ENCODE data around the gene MRPL54.

MRPL54 gene

GRCh38 chr19:3798137-3798536 is 35.7 kb downstream of the MRPL54 start:
- peaks cover 12% of the 10 kb centered on the region for H3K4me1 ChIP-seq (ENCODE audit: control insufficient read depth, insufficient read depth, low read length, poor library complexity, severe bottlenecking)
- H3K9me3 ChIP-seq (ENCODE audit: control insufficient read depth, low read length), result no peaks in the 10 kb centered on the region
- no peaks in the 10 kb centered on the region for H3K27me3 ChIP-seq (replicated peaks; ENCODE audit: control insufficient read depth, insufficient read depth, low read length, poor library complexity, severe bottlenecking)
- peak in 1 of 3 donors; percentile 28 for DNase-seq
- H3K36me3 ChIP-seq (ENCODE audit: control insufficient read depth, insufficient read depth, low read length), result no peaks in the 10 kb centered on the region
- H3K27ac ChIP-seq (ENCODE audit: insufficient read depth, low read length, poor library complexity, severe bottlenecking), result no peak overlapping the region
- no peak overlapping the region for H3K4me3 ChIP-seq (ENCODE audit: insufficient read depth, low read depth, low read length, poor library complexity, severe bottlenecking)

- H3K4me3 ChIP-seq (ENCODE audit: insufficient read depth, low read depth, low read length, poor library complexity, severe bottlenecking), result peak overlapping the region; percentile 37
- peaks cover 12% of the 10 kb centered on the region for H3K4me1 ChIP-seq (ENCODE audit: control insufficient read depth, insufficient read depth, low read length, poor library complexity, severe bottlenecking)
- no peaks in the 10 kb centered on the region for H3K36me3 ChIP-seq (ENCODE audit: control insufficient read depth, insufficient read depth, low read length)
- H3K27ac ChIP-seq (ENCODE audit: insufficient read depth, low read length, poor library complexity, severe bottlenecking), result no peak overlapping the region
- no peaks in the 10 kb centered on the region for H3K9me3 ChIP-seq (ENCODE audit: control insufficient read depth, low read length)
- H3K27me3 ChIP-seq (replicated peaks; ENCODE audit: control insufficient read depth, insufficient read depth, low read length, poor library complexity, severe bottlenecking), result no peaks in the 10 kb centered on the region
- no peak for DNase-seq
These were observed 38.5 kb downstream of the MRPL54 start for GRCh38 chr19:3800996-3801395.

- Histone ChIP-seq H3K4me1 (ENCODE audit: control insufficient read depth, insufficient read depth, low read length, poor library complexity, severe bottlenecking) (peaks cover 12% of the 10 kb centered on the region), H3K27ac (ENCODE audit: insufficient read depth, low read length, poor library complexity, severe bottlenecking) (no peak overlapping the region), H3K36me3 (ENCODE audit: control insufficient read depth, insufficient read depth, low read length) (no peaks in the 10 kb centered on the region), H3K27me3 (replicated peaks; ENCODE audit: control insufficient read depth, insufficient read depth, low read length, poor library complexity, severe bottlenecking) (no peaks in the 10 kb centered on the region), H3K4me3 (ENCODE audit: insufficient read depth, low read depth, low read length, poor library complexity, severe bottlenecking) (peak overlapping the region; percentile 37), H3K9me3 (ENCODE audit: control insufficient read depth, low read length) (no peaks in the 10 kb centered on the region)
- peak; percentile 37 to 45 (median 42) for DNase-seq
These were observed 39.1 kb downstream of the MRPL54 start for GRCh38 chr19:3801412-3802096.

- Histone ChIP-seq H3K9me3 (ENCODE audit: control insufficient read depth, low read length) (no peaks in the 10 kb centered on the region), H3K4me3 (ENCODE audit: insufficient read depth, low read depth, low read length, poor library complexity, severe bottlenecking) (no peak overlapping the region), H3K27me3 (replicated peaks; ENCODE audit: control insufficient read depth, insufficient read depth, low read length, poor library complexity, severe bottlenecking) (no peaks in the 10 kb centered on the region), H3K36me3 (ENCODE audit: control insufficient read depth, insufficient read depth, low read length) (no peaks in the 10 kb centered on the region), H3K4me1 (ENCODE audit: control insufficient read depth, insufficient read depth, low read length, poor library complexity, severe bottlenecking) (peaks cover 12% of the 10 kb centered on the region), H3K27ac (ENCODE audit: insufficient read depth, low read length, poor library complexity, severe bottlenecking) (no peak overlapping the region)
- DNase-seq, result no peak
These were observed 40.8 kb downstream of the MRPL54 start for GRCh38 chr19:3803114-3803888.

GRCh38 chr19:3803986-3804385 is 41.5 kb downstream of the MRPL54 start:
- H3K27ac ChIP-seq (ENCODE audit: insufficient read depth, low read length, poor library complexity, severe bottlenecking), result no peak overlapping the region
- H3K4me1 ChIP-seq (ENCODE audit: control insufficient read depth, insufficient read depth, low read length, poor library complexity, severe bottlenecking), result peaks cover 12% of the 10 kb centered on the region
- H3K36me3 ChIP-seq (ENCODE audit: control insufficient read depth, insufficient read depth, low read length), result no peaks in the 10 kb centered on the region
- H3K27me3 ChIP-seq (replicated peaks; ENCODE audit: control insufficient read depth, insufficient read depth, low read length, poor library complexity, severe bottlenecking), result no peaks in the 10 kb centered on the region
- no peak for DNase-seq
- no peaks in the 10 kb centered on the region for H3K9me3 ChIP-seq (ENCODE audit: control insufficient read depth, low read length)
- no peak overlapping the region for H3K4me3 ChIP-seq (ENCODE audit: insufficient read depth, low read depth, low read length, poor library complexity, severe bottlenecking)

- Histone ChIP-seq H3K36me3 (ENCODE audit: control insufficient read depth, insufficient read depth, low read length) (no peaks in the 10 kb centered on the region), H3K9me3 (ENCODE audit: control insufficient read depth, low read length) (no peaks in the 10 kb centered on the region), H3K4me3 (ENCODE audit: insufficient read depth, low read depth, low read length, poor library complexity, severe bottlenecking) (no peak overlapping the region), H3K27me3 (replicated peaks; ENCODE audit: control insufficient read depth, insufficient read depth, low read length, poor library complexity, severe bottlenecking) (no peaks in the 10 kb centered on the region), H3K27ac (ENCODE audit: insufficient read depth, low read length, poor library complexity, severe bottlenecking) (no peak overlapping the region), H3K4me1 (ENCODE audit: control insufficient read depth, insufficient read depth, low read length, poor library complexity, severe bottlenecking) (peaks cover 12% of the 10 kb centered on the region)
- no peak for DNase-seq
These were observed 41.9 kb downstream of the MRPL54 start for GRCh38 chr19:3804429-3804828.

- DNase-seq, result no peak
- Histone ChIP-seq H3K27me3 (replicated peaks; ENCODE audit: control insufficient read depth, insufficient read depth, low read length, poor library complexity, severe bottlenecking) (no peaks in the 10 kb centered on the region), H3K36me3 (ENCODE audit: control insufficient read depth, insufficient read depth, low read length) (no peaks in the 10 kb centered on the region)
These were observed 43.4 kb downstream of the MRPL54 start for GRCh38 chr19:3805859-3806258.

GRCh38 chr19:3807131-3807480 is 44.6 kb downstream of the MRPL54 start:
- no peaks in the 10 kb centered on the region for H3K36me3 ChIP-seq (ENCODE audit: control insufficient read depth, insufficient read depth, low read length)
- no peaks in the 10 kb centered on the region for H3K4me1 ChIP-seq (ENCODE audit: control insufficient read depth, insufficient read depth, low read length, poor library complexity, severe bottlenecking)
- no peaks in the 10 kb centered on the region for H3K27me3 ChIP-seq (replicated peaks; ENCODE audit: control insufficient read depth, insufficient read depth, low read length, poor library complexity, severe bottlenecking)
- DNase-seq, result no peak
- no peaks in the 10 kb centered on the region for H3K9me3 ChIP-seq (ENCODE audit: control insufficient read depth, low read length)
- no peak overlapping the region for H3K27ac ChIP-seq (ENCODE audit: insufficient read depth, low read length, poor library complexity, severe bottlenecking)
- H3K4me3 ChIP-seq (ENCODE audit: insufficient read depth, low read depth, low read length, poor library complexity, severe bottlenecking), result no peak overlapping the region

More at GRCh38 chr19:3805859-3806258, 43.4 kb downstream of the MRPL54 start:
- peaks cover 11% of the 10 kb centered on the region for H3K4me1 ChIP-seq (ENCODE audit: control insufficient read depth, insufficient read depth, low read length, poor library complexity, severe bottlenecking)
- no peak overlapping the region for H3K4me3 ChIP-seq (ENCODE audit: insufficient read depth, low read depth, low read length, poor library complexity, severe bottlenecking)
- no peaks in the 10 kb centered on the region for H3K9me3 ChIP-seq (ENCODE audit: control insufficient read depth, low read length)
- H3K27ac ChIP-seq (ENCODE audit: insufficient read depth, low read length, poor library complexity, severe bottlenecking), result no peak overlapping the region

- H3K9me3 ChIP-seq (ENCODE audit: control insufficient read depth, low read length), result no peaks in the 10 kb centered on the region
- no peak overlapping the region for H3K27ac ChIP-seq (ENCODE audit: insufficient read depth, low read length, poor library complexity, severe bottlenecking)
- no peaks in the 10 kb centered on the region for H3K36me3 ChIP-seq (ENCODE audit: control insufficient read depth, insufficient read depth, low read length)
- no peak for DNase-seq
- H3K27me3 ChIP-seq (replicated peaks; ENCODE audit: control insufficient read depth, insufficient read depth, low read length, poor library complexity, severe bottlenecking), result no peaks in the 10 kb centered on the region
- peaks cover under 1% of the 10 kb centered on the region for H3K4me1 ChIP-seq (ENCODE audit: control insufficient read depth, insufficient read depth, low read length, poor library complexity, severe bottlenecking)
- H3K4me3 ChIP-seq (ENCODE audit: insufficient read depth, low read depth, low read length, poor library complexity, severe bottlenecking), result no peak overlapping the region
These were observed 45.3 kb downstream of the MRPL54 start for GRCh38 chr19:3807574-3808354.

Measured in effector memory CD4-positive, alpha-beta T cell (primary cell).